Lower leg skin (tissue), 4 donors: Measurements from ENCODE around the gene NDUFAF8. TPM values are rescaled to one million over a fixed set of nuclear protein-coding genes. Genes with fewer than 3 reads are reported as not detected.

ENCODE experiments used
- DNase-seq, 2 donors: peaks; one replicate each; pipeline ENCODE4 v3.0.0-alpha.2; 2019; ENCODE audit warnings: low spot score in 2 of 2
- H3K4me3 ChIP-seq: fragments of 200-600 bp; sonication (generic); 2 replicates; pipeline ENCODE4 v1.5.1; 2017; ENCODE audit warnings: mild to moderate bottlenecking, low read depth; ENCODE audit not compliant: poor library complexity, severe bottlenecking
- POLR2A ChIP-seq, 2 donors: fragments of 450-650 bp; IDR thresholded peaks; one replicate each; pipeline ENCODE4 v1.6.1; 2016 to 2017; ENCODE audit warnings: antibody characterized with exemption in 2 of 2, mild to moderate bottlenecking in 1 of 2, moderate library complexity in 1 of 2
- WGBS, 2 donors: methylation state at CpG; one replicate each; pipeline ENCODE4 v1.1.5; 2018; 5-methylcytosine and 5-hydroxymethylcytosine counted together
- intact Hi-C: fragments of 100-400 bp; cut with DNase I; formaldehyde crosslinking; loops from one replicate; pipeline ENCODE4 v1.15.0; 2023; ENCODE audit warnings: low total_unique reads
- total RNA-seq, 4 donors: library from RNA; depleted of rRNA; stranded (reverse); fragments of >200 nt; gene quantifications; one replicate each; pipeline ENCODE4 v1.1.0, GENCODE V29; 2016
- TF ChIP-seq, protein P1 (sequence below), 3 donors: fragments of 450-650 bp; IDR thresholded peaks; one replicate each; pipeline ENCODE4 v1.5.1; 2016; ENCODE audit warnings: antibody characterized with exemption in 3 of 3, mild to moderate bottlenecking in 3 of 3, moderate library complexity in 2 of 3

NDUFAF8 gene
- total RNA-seq, 4 donors from 2014 or later, result 10.0 to 30.4 (median 15.9) TPM

- no peak overlapping the region for H3K4me3 ChIP-seq
- TF ChIP-seq, protein P1, sequence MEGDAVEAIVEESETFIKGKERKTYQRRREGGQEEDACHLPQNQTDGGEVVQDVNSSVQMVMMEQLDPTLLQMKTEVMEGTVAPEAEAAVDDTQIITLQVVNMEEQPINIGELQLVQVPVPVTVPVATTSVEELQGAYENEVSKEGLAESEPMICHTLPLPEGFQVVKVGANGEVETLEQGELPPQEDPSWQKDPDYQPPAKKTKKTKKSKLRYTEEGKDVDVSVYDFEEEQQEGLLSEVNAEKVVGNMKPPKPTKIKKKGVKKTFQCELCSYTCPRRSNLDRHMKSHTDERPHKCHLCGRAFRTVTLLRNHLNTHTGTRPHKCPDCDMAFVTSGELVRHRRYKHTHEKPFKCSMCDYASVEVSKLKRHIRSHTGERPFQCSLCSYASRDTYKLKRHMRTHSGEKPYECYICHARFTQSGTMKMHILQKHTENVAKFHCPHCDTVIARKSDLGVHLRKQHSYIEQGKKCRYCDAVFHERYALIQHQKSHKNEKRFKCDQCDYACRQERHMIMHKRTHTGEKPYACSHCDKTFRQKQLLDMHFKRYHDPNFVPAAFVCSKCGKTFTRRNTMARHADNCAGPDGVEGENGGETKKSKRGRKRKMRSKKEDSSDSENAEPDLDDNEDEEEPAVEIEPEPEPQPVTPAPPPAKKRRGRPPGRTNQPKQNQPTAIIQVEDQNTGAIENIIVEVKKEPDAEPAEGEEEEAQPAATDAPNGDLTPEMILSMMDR (IDR thresholded peaks at IDR 0.05), result no peak
- TF ChIP-seq POLR2A (IDR thresholded peaks at IDR 0.05), result no peak
- WGBS, 2 donors, result 93% methylated on average over 14 of the region's 14 CpGs
- intact Hi-C loops, result no loop called here
- no peak for DNase-seq
Measured at GRCh38 chr17:81229666-81229920, 9.5 kb upstream of the NDUFAF8 start.

- H3K4me3 ChIP-seq, result no peak overlapping the region
- intact Hi-C loops, result loop anchor here (10.0 kb wide), 1 partner anchor 205 kb away; no protein-coding TSS in a partner anchor
- WGBS, 2 donors, result 89 to 95% methylated on average over 18 to 26 of the region's 26 CpGs
- DNase-seq, result no peak
- TF ChIP-seq, protein P1 (IDR thresholded peaks at IDR 0.05), result no peak
- TF ChIP-seq POLR2A (IDR thresholded peaks at IDR 0.05), result no peak
Measured at GRCh38 chr17:81230043-81230820, 8.9 kb upstream of the NDUFAF8 start.

GRCh38 chr17:81231121-81231645 lies 7.9 kb upstream of the NDUFAF8 start:
- no peak overlapping the region for H3K4me3 ChIP-seq
- intact Hi-C loops, result loop anchor here (10.0 kb wide), 1 partner anchor 206 kb away; no protein-coding TSS in a partner anchor
- TF ChIP-seq, protein P1 (IDR thresholded peaks at IDR 0.05), result no peak
- TF ChIP-seq POLR2A (IDR thresholded peaks at IDR 0.05), result no peak
- WGBS, 2 donors, result 84 to 89% methylated on average over 31 of the region's 31 CpGs
- DNase-seq, result no peak

GRCh38 chr17:81231766-81232581 lies 7.1 kb upstream of the NDUFAF8 start:
- WGBS, 2 donors, result 91 to 94% methylated on average over 17 to 33 of the region's 43 CpGs
- intact Hi-C loops, result loop anchor here (10.0 kb wide), 1 partner anchor 207 kb away; no protein-coding TSS in a partner anchor

GRCh38 chr17:81232616-81233241 lies 6.4 kb upstream of the NDUFAF8 start:
- intact Hi-C loops, result loop anchor here (10.0 kb wide), 1 partner anchor 208 kb away; no protein-coding TSS in a partner anchor
- DNase-seq, result no peak
- TF ChIP-seq, protein P1 (IDR thresholded peaks at IDR 0.05), result no peak
- no peak for TF ChIP-seq POLR2A (IDR thresholded peaks at IDR 0.05)
- H3K4me3 ChIP-seq, result no peak overlapping the region
- WGBS, 2 donors, result 87 to 92% methylated on average over 14 to 19 of the region's 19 CpGs

More at GRCh38 chr17:81231766-81232581, 7.1 kb upstream of the NDUFAF8 start:
- TF ChIP-seq POLR2A (IDR thresholded peaks at IDR 0.05), result no peak
- TF ChIP-seq, protein P1 (IDR thresholded peaks at IDR 0.05), result no peak
- no peak for DNase-seq
- H3K4me3 ChIP-seq, result no peak overlapping the region
